Measurements from ENCODE around the gene MRTFB.

MRTFB gene

GRCh38 chr16:14186007-14186794, 115.1 kb downstream of the MRTFB start:
- DNase-seq (ENCODE audit: low read depth) = peak; percentile 83
- H3K4me3 ChIP-seq (ENCODE audit: low read length) = peak overlapping the region; percentile 46
- TF ChIP-seq CTCF (conservative IDR thresholded peaks at IDR 0.05; ENCODE audit: low read length) = peak; percentile 71

GRCh38 chr16:14186795-14187221, 115.7 kb downstream of the MRTFB start:
- TF ChIP-seq CTCF (conservative IDR thresholded peaks at IDR 0.05; ENCODE audit: low read length) = no peak
- H3K4me3 ChIP-seq (ENCODE audit: low read length) = peak overlapping the region; percentile 46
- DNase-seq (ENCODE audit: low read depth) = no peak

- TF ChIP-seq CTCF (conservative IDR thresholded peaks at IDR 0.05; ENCODE audit: low read length) = no peak
- H3K4me3 ChIP-seq (ENCODE audit: low read length) = no peak overlapping the region
- no peak for DNase-seq (ENCODE audit: low read depth)
Measured at GRCh38 chr16:14187517-14188338, 116.6 kb downstream of the MRTFB start.

- DNase-seq (ENCODE audit: low read depth) = no peak
- no peak overlapping the region for H3K4me3 ChIP-seq (ENCODE audit: low read length)
- TF ChIP-seq CTCF (conservative IDR thresholded peaks at IDR 0.05; ENCODE audit: low read length) = no peak
Measured at GRCh38 chr16:14193316-14193871, 122.3 kb downstream of the MRTFB start.

- no peak for DNase-seq (ENCODE audit: low read depth)
- H3K4me3 ChIP-seq (ENCODE audit: low read length) = no peak overlapping the region
- TF ChIP-seq CTCF (conservative IDR thresholded peaks at IDR 0.05; ENCODE audit: low read length) = no peak
Measured at GRCh38 chr16:14194721-14195120, 123.6 kb downstream of the MRTFB start.

GRCh38 chr16:14196011-14196410, 124.9 kb downstream of the MRTFB start:
- TF ChIP-seq CTCF (conservative IDR thresholded peaks at IDR 0.05; ENCODE audit: low read length) = no peak
- no peak for DNase-seq (ENCODE audit: low read depth)
- no peak overlapping the region for H3K4me3 ChIP-seq (ENCODE audit: low read length)
